ENCODE measurements around the gene C1orf226. TPM values are rescaled to one million over a fixed set of nuclear protein-coding genes. Genes with fewer than 3 reads are reported as not detected.

The C1orf226 gene
- total and polyA plus RNA-seq, 9 of the 15 experiments (the other 6 are each of a cell fraction or from before 2014, with no cell fraction given), result 0.10 to 1.4 (median 0.47) TPM

DNA sequence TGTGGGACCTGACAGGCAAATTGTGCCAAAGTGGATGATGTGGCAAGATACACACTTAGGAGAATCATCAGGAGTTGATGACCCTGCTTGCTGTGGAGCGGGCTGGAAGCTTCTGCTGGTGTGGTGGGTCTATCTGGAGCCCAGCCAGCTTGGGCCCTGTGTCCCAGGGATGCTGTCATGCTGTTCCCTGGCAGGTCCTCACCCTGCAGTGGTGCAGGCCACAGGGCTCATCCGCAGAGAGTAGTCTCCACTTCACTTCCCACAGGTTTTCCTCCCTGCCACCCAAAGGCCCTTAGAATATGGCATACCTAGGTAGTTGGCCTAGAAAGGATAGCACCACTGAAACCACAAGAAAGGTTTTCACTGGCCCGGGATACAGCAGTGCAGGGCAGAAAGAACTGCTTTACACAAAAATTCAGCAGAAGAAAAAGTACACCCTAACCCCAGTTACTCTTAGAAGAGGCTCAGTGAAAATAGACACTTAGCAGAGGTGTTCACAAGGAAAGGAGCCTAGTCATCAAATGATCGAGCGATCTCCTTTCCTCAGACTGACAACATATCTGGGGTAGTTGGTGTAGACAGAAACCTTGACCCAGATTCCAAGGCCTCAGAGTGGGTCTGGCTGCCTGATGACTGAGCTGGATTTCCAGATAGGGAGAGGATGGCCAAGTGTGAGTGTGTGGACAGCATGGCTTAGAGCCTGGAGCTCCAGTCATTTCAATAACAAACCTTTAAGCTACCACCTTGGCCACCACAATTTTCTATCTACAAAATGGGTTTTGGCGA, 1.3 kb upstream of the C1orf226 start (continued):
- TF ChIP-seq EP300 (IDR thresholded peaks at IDR 0.05; ENCODE audit: low read length) (peak; percentile 49; the same call in 1 of the 2 replicates), CBFA2T2 (conservative IDR thresholded peaks at IDR 0.05) (peak; percentile 30; the same call in 1 of the 2 replicates), ZNF766 (CRISPR knock-in tag; conservative IDR thresholded peaks at IDR 0.05) (no peak), RHOXF2B (CRISPR knock-in tag; conservative IDR thresholded peaks at IDR 0.05) (no peak), FOXP1 (CRISPR knock-in tag; IDR thresholded peaks at IDR 0.05) (no peak), ZFP30 (CRISPR knock-in tag; IDR thresholded peaks at IDR 0.05; ENCODE audit: borderline replicate concordance) (no peak), HCFC1 (IDR thresholded peaks at IDR 0.05; ENCODE audit: low read depth, low read length) (no peak), SLC30A9 (CRISPR knock-in tag; IDR thresholded peaks at IDR 0.05) (no peak), SMARCE1 (IDR thresholded peaks at IDR 0.05) (peak; percentile 35; the same call in 1 of the 2 replicates), CBFA2T3 (IDR thresholded peaks at IDR 0.05) (peak; percentile 69; the same call in 1 of the 2 replicates), SRSF9 (IDR thresholded peaks at IDR 0.05; ENCODE audit: borderline replicate concordance, low read depth, low read length) (no peak), PTBP1 (IDR thresholded peaks at IDR 0.05; ENCODE audit: low read depth, low read length) (no peak), CXXC5 (CRISPR knock-in tag; IDR thresholded peaks at IDR 0.05) (0 out of 2 replicates have a peak, but pooled peaks have one; percentile 29), THRB (CRISPR knock-in tag; conservative IDR thresholded peaks at IDR 0.05) (no peak), TBL1XR1 (IDR thresholded peaks at IDR 0.05; ENCODE audit: low read length in 2 of 2) (peak in 1 of 2 experiments; percentile 56; a peak in 2 of 4 replicates), EWSR1 (IDR thresholded peaks at IDR 0.05; ENCODE audit: borderline replicate concordance, low read depth, partially characterized antibody) (no peak), RFX1 (IDR thresholded peaks at IDR 0.05) (no peak), CHD1 (IDR thresholded peaks at IDR 0.05; ENCODE audit: low read length) (no peak), E2F1 (CRISPR knock-in tag; IDR thresholded peaks at IDR 0.05) (no peak), TCF3 (CRISPR knock-in tag; IDR thresholded peaks at IDR 0.05) (peak; percentile 57), SMARCA4 (IDR thresholded peaks at IDR 0.05) (peak; percentile 51; the same call in 1 of the 2 replicates), ZBTB49 (CRISPR knock-in tag; IDR thresholded peaks at IDR 0.05; ENCODE audit: borderline replicate concordance) (no peak), ZNF444 (CRISPR knock-in tag; IDR thresholded peaks at IDR 0.05) (no peak)
- TF ChIP-seq, protein P1, sequence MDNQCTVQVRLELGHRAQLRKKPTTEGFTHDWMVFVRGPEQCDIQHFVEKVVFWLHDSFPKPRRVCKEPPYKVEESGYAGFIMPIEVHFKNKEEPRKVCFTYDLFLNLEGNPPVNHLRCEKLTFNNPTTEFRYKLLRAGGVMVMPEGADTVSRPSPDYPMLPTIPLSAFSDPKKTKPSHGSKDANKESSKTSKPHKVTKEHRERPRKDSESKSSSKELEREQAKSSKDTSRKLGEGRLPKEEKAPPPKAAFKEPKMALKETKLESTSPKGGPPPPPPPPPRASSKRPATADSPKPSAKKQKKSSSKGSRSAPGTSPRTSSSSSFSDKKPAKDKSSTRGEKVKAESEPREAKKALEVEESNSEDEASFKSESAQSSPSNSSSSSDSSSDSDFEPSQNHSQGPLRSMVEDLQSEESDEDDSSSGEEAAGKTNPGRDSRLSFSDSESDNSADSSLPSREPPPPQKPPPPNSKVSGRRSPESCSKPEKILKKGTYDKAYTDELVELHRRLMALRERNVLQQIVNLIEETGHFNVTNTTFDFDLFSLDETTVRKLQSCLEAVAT (IDR thresholded peaks at IDR 0.05), result no peak
